Mucosa of gallbladder (tissue), 1 donor: ENCODE data around the gene SFMBT2. TPM values are rescaled to one million over a fixed set of nuclear protein-coding genes. Genes with fewer than 3 reads are reported as not detected.
A peak's percentile ranks its signal among the peaks of the same experiment; 100 is the strongest.

Source experiments
- DNase-seq: peaks from one replicate; pipeline ENCODE4 v3.0.0-alpha.2; 2020; ENCODE audit warnings: low spot score
- total RNA-seq: library from RNA; stranded (reverse); gene quantifications from one replicate; pipeline ENCODE4 v1.2.1, GENCODE V29; 2021
- donor health status: DM: no; HTN: no; CAD: no.

The SFMBT2 gene
- total RNA-seq, 1 donor from 2014 or later = 19.8 TPM

DNA sequence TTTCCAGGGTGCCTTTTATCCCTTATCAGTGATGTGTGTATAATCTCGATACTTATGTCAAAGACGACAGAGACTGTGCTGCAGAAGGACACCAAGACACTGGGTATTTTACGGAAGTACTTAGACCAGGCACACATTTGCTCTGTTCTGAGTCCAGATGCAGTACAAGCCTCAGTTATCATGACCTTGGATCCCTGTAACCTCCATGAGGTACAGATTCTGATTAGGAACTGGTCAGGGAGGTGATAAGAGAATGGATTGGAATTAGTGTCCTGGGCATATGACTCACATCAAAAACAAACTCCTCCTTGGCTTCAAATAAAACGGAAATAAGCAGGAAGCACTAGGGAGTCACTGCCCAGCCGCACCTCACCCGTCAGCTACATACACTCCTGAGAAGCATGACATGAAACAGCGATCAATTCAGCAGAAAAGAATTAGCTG is 146.5 kb downstream of the SFMBT2 start:
- peak; percentile 57 for DNase-seq

DNA sequence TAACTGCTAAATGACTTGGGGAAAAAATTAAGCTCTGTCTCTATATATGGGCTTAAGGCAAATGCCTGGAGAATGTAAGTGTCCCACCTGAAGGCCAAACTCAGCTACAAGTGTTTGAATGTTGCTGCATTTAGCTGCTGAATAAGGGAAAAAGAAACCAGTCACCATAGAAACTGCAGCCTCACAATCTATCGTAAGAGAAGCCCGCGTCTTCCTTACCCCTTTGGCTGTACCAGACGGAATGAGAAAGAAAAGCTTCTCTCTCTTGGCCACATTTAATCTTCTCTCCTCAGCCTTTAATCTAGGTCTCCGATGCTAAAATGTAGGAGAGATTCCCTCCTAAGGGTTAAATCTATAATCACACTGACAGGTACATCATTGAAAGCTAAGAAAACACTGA is 147.2 kb downstream of the SFMBT2 start:
- DNase-seq = no peak

DNA sequence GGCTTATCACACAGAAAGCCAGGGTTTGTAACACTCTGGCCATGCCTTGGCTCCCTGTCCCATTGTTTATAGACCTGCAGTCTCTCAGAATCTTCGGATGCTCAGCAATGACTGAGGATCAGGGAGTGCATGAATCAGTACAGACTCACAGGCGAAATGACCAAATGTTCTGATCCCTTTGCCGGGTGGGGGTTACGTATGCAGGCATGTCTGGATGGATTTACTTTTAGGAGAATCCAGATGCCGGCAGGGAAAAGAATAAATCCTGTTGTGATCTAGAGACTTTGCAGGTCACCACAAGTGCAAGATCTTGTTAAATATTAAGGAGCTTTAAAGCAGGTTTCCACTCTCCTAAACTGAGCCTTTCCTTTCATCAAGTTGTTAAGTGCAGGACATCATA is 149.5 kb downstream of the SFMBT2 start:
- DNase-seq = no peak

GRCh38 chr10:7260912-7261311 is 149.9 kb downstream of the SFMBT2 start:
- DNase-seq = no peak

DNA sequence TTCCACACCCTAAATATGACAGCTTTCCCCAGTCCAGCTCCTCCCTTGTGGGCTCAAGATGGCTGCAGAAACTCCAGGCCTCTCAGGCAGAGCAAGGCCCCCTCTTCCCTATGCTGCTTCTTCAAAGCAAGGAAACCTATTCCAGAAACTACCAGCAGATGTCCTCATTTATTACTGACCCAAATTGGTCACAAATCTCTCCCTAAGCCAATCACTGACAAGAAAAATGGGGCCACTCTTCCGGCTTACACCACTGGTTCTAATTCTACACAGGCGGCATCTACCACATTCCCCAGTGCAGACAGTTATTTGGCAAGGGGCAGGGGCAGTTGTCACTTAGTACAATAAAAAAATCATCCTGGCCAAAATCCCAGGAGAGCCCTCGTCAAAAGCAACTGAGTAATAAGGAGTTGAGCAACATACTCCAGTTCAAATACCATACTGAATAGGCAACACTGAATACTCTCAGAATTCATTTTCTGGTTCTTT is 150.4 kb downstream of the SFMBT2 start:
- peak; percentile 65 for DNase-seq

GRCh38 chr10:7258948-7259523 is 151.8 kb downstream of the SFMBT2 start:
- DNase-seq = peak; percentile 18

DNA sequence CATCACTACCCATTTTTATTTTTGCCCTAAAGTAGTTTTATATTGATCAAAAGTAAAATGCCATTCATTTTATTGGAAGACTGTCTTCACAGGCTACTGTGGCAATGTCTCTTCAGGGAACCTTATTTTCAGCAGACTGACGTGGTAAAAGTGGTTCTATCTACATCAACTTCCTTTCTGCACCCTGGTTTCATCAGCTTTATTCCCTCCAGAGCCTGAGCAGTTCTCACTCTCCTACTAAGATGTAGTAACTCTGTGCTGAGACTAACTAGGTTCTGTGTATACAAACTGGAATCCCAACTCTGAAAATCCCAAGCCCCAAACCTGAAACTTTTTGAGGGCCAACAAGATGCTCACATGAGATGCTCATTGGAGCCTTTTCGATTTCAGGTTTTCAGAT is 155.3 kb downstream of the SFMBT2 start:
- DNase-seq = no peak

DNA sequence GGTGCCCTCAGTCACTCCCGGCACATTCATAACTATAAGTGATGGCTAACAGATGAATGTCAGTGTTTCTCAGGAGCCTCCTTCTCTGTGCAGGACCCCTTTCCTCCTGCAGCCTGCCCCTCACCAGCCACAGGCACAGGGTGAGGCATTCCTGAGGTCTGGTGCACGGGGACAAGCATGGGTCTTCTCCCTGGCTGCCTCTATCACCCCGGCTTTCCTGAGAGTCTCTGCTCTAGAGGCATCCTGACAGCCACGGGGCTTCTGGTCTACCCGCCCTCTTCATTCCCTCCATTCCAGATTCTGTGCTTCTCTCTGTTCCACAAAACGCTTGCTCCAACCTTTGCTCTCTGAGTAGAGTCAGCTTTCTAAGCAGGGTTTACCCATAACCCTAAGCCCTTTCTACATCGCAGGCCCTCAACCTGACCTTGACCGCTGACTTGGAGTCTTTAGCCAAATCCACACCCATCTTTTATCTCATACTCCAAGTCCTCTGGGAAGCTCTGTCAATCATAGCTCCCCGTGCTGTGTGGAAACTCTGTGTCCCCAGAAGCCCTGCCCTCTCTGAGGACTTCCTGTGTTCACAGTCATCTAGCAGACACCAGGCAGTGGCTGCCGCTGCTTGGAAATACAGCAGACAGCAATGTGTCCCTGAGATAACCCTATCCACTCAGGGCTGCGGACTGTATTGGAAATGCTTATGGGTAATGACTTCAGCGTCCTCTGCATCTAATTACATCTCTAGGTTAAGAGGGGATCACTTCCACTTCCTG is 159.0 kb downstream of the SFMBT2 start:
- no peak for DNase-seq

GRCh38 chr10:7250236-7250635 is 160.6 kb downstream of the SFMBT2 start:
- DNase-seq = no peak

GRCh38 chr10:7248585-7249164 is 162.2 kb downstream of the SFMBT2 start:
- no peak for DNase-seq

DNA sequence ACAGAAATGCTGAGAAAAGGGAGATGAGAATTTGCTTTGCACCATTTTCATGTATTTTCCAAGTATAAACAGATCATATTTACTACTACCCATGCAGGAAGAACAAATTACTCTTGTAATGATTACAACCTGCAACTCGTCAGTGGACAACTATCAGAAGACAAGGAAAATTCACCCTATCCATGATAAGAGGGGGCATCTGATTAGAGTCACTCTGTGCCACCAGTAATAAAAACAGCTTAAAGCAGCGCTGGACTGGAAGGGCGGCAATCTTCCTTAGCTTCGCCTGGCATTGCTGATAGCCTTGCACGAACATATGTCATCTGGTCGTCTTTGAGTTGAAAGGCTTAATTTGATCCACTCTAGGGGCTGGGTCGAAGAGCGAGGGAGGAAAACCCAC is 162.7 kb downstream of the SFMBT2 start:
- no peak for DNase-seq

DNA sequence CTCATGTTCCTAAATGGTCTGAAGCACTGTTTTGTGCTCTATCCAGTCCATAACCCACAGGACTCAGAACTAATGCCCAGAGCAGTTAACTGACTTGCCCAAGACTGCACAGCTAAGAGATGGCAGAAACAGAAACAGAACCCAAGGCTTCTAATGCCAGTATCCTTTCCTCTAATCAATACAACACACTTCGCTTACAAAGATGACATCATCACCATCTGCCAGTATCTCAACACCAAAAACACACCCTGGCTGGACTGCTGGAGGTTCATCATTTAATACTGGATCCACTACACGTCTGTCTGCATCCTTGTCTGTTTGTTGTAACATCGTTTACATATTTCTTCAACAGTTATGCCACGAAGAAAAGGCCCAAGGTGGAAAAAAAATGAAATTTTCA is 165.3 kb downstream of the SFMBT2 start:
- no peak for DNase-seq

GRCh38 chr10:7243873-7244272 is 167.0 kb downstream of the SFMBT2 start:
- DNase-seq = no peak

GRCh38 chr10:7243139-7243538 is 167.7 kb downstream of the SFMBT2 start:
- DNase-seq = no peak

GRCh38 chr10:7239312-7239985 is 171.4 kb downstream of the SFMBT2 start:
- DNase-seq = no peak

GRCh38 chr10:7235376-7235775 is 175.5 kb downstream of the SFMBT2 start:
- DNase-seq = no peak

GRCh38 chr10:7234109-7234508 is 176.7 kb downstream of the SFMBT2 start:
- DNase-seq = no peak

DNA sequence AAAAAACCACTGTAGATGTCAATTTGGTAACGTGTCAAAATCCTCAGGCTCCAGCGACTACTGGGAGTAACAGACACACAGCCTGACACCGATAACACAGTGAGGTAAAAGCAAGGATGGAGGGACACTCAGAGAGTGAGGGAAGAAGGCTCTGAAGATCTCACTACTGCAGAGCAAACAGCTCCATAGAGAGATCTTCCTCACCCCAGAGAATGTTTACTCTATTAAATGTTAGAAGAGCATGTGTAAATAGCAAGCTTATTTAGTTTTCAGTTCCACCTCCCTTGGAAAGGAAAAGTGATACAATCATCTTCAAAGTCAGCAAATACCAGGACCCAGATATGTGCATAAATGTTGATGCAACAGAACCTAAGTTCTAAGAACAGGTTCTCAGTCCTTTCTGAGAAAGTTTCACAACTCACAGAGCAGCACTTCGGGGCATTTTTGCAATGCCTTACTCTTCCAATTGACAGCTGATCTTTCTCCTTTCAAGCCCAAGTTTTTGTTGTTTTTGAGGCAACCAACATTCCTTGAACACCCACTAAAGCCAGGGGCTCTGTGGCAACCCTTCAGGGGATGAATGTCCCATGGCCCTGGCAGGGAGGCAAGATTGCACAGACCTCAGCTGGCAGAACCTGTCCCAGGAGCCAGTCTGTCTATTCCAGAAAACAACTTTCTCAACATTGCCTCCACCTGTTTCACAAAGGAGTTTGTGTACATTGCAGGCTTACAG is 177.4 kb downstream of the SFMBT2 start:
- DNase-seq = no peak

DNA sequence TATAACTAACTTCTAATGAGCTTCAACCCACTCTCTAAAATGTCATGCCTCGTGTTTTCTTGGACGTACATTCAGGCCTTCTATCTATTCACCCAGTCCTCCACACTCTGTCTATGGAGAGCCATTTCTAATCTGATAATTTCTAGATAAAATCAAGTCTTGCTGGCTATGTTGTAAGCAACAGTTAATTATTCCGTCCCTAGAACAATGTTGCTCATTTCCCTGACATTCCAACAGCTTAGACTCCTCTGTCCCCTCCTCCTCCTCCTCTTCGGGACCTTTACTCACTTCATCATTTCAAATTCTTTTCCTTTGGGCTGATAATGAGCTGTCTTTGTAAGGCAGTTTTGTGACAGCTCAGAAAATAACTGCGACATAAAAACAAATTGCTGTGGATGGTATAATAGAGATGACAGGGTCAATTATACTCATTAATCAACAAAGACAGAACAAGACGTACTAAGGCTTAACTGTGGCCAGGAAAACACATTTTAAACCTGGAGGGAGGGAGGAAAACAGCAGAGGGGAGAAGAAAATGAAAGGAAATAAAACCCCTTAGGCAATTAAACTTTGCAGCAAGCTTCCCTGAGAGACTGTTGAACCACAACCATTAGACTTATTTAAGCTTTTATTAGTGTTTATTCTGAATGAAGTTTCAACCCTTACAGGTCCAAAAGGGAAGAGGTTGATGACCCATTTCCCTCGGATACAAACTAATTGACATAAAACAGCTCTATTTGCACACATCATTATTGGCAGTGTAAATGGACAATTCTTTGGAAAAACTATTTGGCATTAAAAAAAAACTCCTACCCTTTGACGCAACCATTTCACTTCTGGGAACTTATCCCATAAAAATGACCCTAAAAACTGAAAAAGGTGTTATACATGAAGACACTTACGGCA is 179.1 kb downstream of the SFMBT2 start:
- no peak for DNase-seq

DNA sequence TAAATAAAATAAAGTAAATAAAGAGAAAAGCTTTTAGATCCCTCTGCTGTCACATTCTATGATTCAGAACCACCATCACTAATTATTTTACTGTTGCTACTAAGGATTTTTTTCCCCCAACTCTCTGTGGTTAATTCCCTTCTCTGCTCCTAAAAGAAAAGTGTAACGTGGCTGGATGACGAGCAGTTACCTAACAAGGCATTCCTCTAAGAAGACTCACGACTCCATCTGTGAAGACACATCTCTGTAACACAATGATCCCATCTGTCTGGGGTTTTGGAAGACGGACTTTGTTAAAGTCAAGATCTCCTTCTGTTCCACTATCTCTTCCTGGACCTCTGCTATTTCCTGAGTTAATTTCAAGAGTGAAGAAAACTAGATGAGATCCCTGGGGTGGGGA is 179.9 kb downstream of the SFMBT2 start:
- no peak for DNase-seq

DNA sequence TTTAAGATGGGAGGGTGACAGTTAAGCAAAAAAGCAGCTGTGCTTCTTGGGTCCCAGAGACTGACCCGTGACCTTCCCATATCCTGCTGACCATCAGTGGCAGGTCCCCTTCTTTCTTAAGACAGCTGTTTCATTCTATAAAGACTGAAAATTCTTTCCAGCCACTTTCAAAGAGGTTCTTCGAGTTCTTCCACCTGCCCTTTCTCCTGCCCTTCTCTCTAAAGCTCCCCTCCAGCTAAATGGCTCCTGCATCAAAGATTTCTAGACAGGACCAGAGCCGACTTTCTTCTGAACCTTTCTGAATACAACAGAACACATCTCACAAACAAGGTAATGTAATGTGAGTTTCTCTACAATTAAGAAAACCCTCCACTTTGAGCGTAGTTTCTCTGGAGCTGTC is 180.8 kb downstream of the SFMBT2 start:
- DNase-seq = no peak
